Duodenal mucosa (tissue), 2 donors: ENCODE measurements around the gene PLA2G4E.

ENCODE experiments used
- H3K27ac ChIP-seq: one replicate; pipeline ENCODE4 v1.7.0; 2013; ENCODE audit warnings: low read depth, low read length
- H3K27me3 ChIP-seq, 2 donors: one replicate each; pipeline ENCODE4 v1.7.0; 2013; ENCODE audit warnings: low read length in 2 of 2, control low read depth in 1 of 2; ENCODE audit not compliant: insufficient read depth in 2 of 2, control insufficient read depth in 1 of 2
- H3K36me3 ChIP-seq, 2 donors: one replicate each; pipeline ENCODE4 v1.7.0; 2013; ENCODE audit warnings: low read length in 2 of 2, control low read depth in 1 of 2; ENCODE audit not compliant: insufficient read depth in 2 of 2, control insufficient read depth in 1 of 2
- H3K4me1 ChIP-seq, 2 donors: one replicate each; pipeline ENCODE4 v1.7.0; 2013; ENCODE audit warnings: low read length in 2 of 2, control low read depth in 1 of 2; ENCODE audit not compliant: insufficient read depth in 2 of 2, control insufficient read depth in 1 of 2
- H3K4me3 ChIP-seq, 2 donors: one replicate each; pipeline ENCODE4 v1.7.0; 2013; ENCODE audit warnings: low read length in 2 of 2, low read depth in 1 of 2
- H3K9ac ChIP-seq, 2 donors: one replicate each; pipeline ENCODE4 v1.7.0; 2013; ENCODE audit warnings: low read length in 2 of 2, low read depth in 1 of 2
- H3K9me3 ChIP-seq, 2 donors: one replicate each; pipeline ENCODE4 v1.7.0; 2013; ENCODE audit warnings: low read length in 2 of 2, control low read depth in 1 of 2; ENCODE audit not compliant: control insufficient read depth in 1 of 2

Gene PLA2G4E

DNA sequence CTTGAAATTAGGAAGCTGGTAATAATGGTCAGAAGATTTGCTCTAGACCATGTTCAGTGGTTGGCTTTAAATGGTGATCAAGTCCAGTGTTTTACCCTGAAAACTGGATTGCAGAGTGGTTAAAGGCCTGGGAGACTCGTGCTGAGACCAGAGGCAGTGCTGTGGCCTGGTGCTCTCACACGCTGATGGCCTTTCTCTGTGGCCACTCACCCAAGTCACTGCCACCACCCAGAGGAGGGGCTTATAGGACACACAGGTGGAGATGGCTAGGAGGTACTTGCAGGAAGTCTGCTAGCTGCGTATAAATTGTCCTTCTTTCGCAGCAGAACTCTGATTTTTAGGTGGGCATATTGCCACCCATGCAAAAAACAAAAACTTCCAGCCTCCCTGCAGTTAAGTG lies 42.3 kb downstream of the PLA2G4E start:
- Histone ChIP-seq H3K27ac (no peak overlapping the region), H3K36me3 (no peaks in the 10 kb centered on the region), H3K9ac (no peak overlapping the region)

GRCh38 chr15:41977757-41978383 lies 43.0 kb downstream of the PLA2G4E start:
- H3K27ac ChIP-seq = no peak overlapping the region
- H3K9ac ChIP-seq = no peak overlapping the region
- H3K27me3 ChIP-seq = peaks cover 0 to 2% of the 10 kb centered on the region in 2 donors
- peaks cover 11 to 15% of the 10 kb centered on the region in 2 donors for H3K4me1 ChIP-seq
- H3K4me3 ChIP-seq = no peak overlapping the region
- H3K9me3 ChIP-seq = no peaks in the 10 kb centered on the region
- H3K36me3 ChIP-seq = no peaks in the 10 kb centered on the region

More for the DNA sequence above, 42.3 kb downstream of the PLA2G4E start:
- H3K4me1 ChIP-seq = peaks cover 11 to 15% of the 10 kb centered on the region in 2 donors
- no peaks in the 10 kb centered on the region for H3K9me3 ChIP-seq
- peaks cover 0 to 2% of the 10 kb centered on the region in 2 donors for H3K27me3 ChIP-seq
- no peak overlapping the region for H3K4me3 ChIP-seq

- no peaks in the 10 kb centered on the region for H3K9me3 ChIP-seq
- peaks cover 0 to 2% of the 10 kb centered on the region in 2 donors for H3K27me3 ChIP-seq
- no peaks in the 10 kb centered on the region for H3K36me3 ChIP-seq
- H3K27ac ChIP-seq = no peak overlapping the region
- H3K4me3 ChIP-seq = no peak overlapping the region
- no peak overlapping the region for H3K9ac ChIP-seq
- H3K4me1 ChIP-seq = peaks cover 15 to 17% of the 10 kb centered on the region in 2 donors
These were observed 45.2 kb downstream of the PLA2G4E start for GRCh38 chr15:41975669-41976068.

DNA sequence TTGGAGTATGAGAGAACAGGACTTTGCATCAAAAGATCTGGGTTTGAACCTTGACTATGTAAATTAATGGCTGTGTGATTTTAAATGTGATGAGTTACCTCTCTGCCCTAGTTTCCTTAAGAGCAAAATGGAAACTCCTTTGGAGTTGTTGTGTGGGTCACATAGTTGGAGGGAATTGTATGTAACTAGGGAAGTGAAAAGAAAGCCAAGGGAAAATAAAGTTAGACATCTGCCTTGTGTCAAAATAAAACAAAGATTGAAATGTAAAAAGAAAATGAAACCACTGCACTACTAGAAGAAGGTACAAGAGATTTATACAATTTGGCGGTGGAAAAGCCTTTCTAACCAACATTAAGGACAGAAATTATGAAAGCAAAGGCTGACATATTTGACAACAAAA lies 46.8 kb downstream of the PLA2G4E start:
- H3K9me3 ChIP-seq = no peaks in the 10 kb centered on the region
- H3K4me3 ChIP-seq = no peak overlapping the region
- H3K9ac ChIP-seq = no peak overlapping the region
- no peak overlapping the region for H3K27ac ChIP-seq
- H3K4me1 ChIP-seq = peaks cover 17 to 19% of the 10 kb centered on the region in 2 donors
- H3K36me3 ChIP-seq = no peaks in the 10 kb centered on the region
- H3K27me3 ChIP-seq = peaks cover 0 to 2% of the 10 kb centered on the region in 2 donors

DNA sequence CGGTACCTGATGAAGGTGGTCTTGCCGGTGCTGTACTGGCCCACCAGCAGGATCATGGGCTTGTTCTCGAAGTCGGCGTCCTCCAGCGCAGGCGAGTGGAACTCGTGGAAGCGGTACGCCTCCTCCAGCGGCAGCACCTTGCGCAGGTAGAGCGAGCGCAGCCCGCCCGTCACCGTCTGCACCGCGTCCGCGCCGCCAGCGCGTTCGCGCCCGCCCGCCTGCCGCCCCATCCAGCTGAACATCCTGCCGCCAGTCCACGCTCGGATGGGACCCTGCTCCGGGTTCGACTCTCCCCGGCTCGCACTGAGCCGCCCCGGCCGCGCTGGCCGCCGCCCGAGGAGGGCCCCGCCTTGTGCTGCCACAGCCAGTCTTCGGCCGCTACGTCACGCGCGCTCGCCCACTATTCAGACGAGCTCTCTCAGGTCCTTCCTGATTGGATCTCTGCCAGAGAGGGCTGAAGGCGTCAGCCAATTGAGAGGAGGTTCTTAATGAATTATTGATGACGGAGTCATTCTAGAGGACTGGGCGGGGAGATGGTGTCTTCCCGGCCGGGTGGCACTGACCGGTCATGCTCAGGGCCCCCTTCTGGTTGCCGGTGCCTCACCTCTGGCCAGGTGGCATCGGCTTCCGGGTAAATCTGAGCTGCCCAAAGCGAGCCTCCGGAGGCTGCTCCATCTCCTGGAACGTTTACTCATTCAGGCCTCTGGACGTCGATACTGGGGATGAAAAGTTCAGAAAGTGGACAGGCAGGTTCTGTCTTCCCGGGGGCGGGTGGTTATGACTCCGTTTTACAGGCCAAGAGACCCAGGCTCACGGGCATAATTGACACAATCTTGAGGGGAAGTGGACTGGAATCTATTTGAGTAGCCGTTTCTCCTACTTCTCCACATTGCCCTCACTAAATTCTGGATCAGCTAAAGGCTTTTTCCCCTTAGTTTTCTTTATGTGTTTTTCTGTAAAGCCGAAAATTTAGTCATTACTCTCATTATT lies 48.3 kb downstream of the PLA2G4E start, which contains the start of gene EHD4:
Gene EHD4, minus strand, starts transcription at position 305 of the 990 bp plus-strand sequence. Its CDS starts 63 bp downstream, at position 242.
- no peaks in the 10 kb centered on the region for H3K9me3 ChIP-seq
- no peaks in the 10 kb centered on the region for H3K36me3 ChIP-seq
- peak within 1 kb of the TSS; percentile 78 to 97 for H3K4me3 ChIP-seq
- H3K4me1 ChIP-seq = peaks cover 19 to 20% of the 10 kb centered on the region in 2 donors
- H3K27me3 ChIP-seq = peaks cover 0 to 2% of the 10 kb centered on the region in 2 donors
- H3K9ac ChIP-seq = peak within 1 kb of the TSS; percentile 57 to 92
- H3K27ac ChIP-seq = peak within 1 kb of the TSS; percentile 95

DNA sequence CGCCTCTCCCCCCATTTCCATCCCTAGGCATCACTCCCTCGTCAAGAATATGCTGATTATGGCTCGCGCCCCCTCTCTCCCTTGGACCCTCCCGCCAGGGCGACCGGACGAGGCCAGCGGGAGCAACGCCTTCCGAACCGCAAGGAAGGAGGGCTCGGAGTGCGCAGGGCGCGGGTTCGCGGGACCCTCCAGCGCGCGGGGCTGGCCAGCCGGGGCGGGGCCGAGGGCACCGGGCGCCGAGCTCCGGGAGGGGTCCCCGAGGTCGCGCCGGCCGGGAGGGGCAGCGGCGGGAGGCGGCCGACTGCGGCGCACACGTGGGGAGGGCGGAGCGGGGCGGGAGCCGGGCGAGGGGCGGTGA lies 49.0 kb downstream of the PLA2G4E start:
- peak overlapping the region; percentile 78 to 97 for H3K4me3 ChIP-seq
- H3K27me3 ChIP-seq = peaks cover 0 to 2% of the 10 kb centered on the region in 2 donors
- H3K9me3 ChIP-seq = no peaks in the 10 kb centered on the region
- peak overlapping the region; percentile 57 to 92 for H3K9ac ChIP-seq
- H3K27ac ChIP-seq = peak overlapping the region; percentile 95
- no peaks in the 10 kb centered on the region for H3K36me3 ChIP-seq
- H3K4me1 ChIP-seq = peaks cover 20% of the 10 kb centered on the region in 2 donors

GRCh38 chr15:41971089-41971894 lies 49.5 kb downstream of the PLA2G4E start:
- Histone ChIP-seq H3K9me3 (no peaks in the 10 kb centered on the region), H3K4me1 (peaks cover 20 to 25% of the 10 kb centered on the region in 2 donors), H3K27me3 (peaks cover 0 to 2% of the 10 kb centered on the region in 2 donors), H3K27ac (peak overlapping the region; percentile 36), H3K36me3 (no peaks in the 10 kb centered on the region), H3K4me3 (peak overlapping the region; percentile 78 to 97), H3K9ac (peak overlapping the region; percentile 57 to 92)

GRCh38 chr15:41970456-41970855 lies 50.4 kb downstream of the PLA2G4E start:
- Histone ChIP-seq H3K4me3 (peak overlapping the region; percentile 78 to 97), H3K36me3 (no peaks in the 10 kb centered on the region), H3K27me3 (no peaks in the 10 kb centered on the region), H3K9me3 (no peaks in the 10 kb centered on the region), H3K27ac (no peak overlapping the region), H3K9ac (no peak overlapping the region), H3K4me1 (peaks cover 20 to 27% of the 10 kb centered on the region in 2 donors)

DNA sequence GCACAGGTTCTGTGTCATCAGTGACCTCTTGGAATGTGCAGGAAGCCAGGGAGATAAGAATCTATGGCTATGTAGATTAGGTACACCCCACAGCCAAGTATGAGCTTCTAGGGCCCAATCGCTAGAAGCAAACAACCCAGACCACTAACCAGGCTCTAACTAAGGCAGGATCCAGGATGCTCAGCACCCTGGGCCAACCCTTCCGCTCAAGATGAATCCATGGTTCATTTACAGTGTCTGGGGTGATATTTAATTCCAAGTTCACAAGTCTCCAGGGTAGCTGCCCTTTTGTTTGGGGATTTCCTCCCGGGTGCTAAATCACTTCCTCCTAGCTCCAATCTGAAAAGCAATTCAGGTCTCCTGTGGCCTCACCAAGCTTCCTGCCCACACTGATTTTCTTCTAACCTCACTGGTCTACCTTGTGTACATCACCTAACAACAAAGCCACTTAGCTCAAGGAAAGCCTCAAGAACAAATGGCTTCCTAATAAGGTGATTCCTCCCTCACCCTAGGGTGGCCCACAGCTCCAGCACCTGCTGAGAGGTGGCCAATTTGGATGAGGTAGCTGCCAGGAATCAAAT lies 50.9 kb downstream of the PLA2G4E start:
- H3K9ac ChIP-seq = no peak overlapping the region
- H3K27ac ChIP-seq = no peak overlapping the region

More for the DNA sequence above, 50.9 kb downstream of the PLA2G4E start:
- peak overlapping the region; percentile 11 to 97 for H3K4me3 ChIP-seq
- H3K27me3 ChIP-seq = no peaks in the 10 kb centered on the region
- no peaks in the 10 kb centered on the region for H3K9me3 ChIP-seq
- H3K4me1 ChIP-seq = peaks cover 20 to 27% of the 10 kb centered on the region in 2 donors
- no peaks in the 10 kb centered on the region for H3K36me3 ChIP-seq
